Stimulated activated CD4-positive, alpha-beta T cell treated with anti-CD3 and anti-CD28 coated beads, Interleukin-15, amount 100 ng/mL, for 48 hours (primary cell): Measurements from ENCODE around the gene FLOT2.
"Not testable (repeated sequence)": the region's sequence is repeated elsewhere in the genome, so short reads cannot be mapped to it uniquely, and the experiment has no call there.

Experiments used
- DNase-seq, 2 donors: peaks; one replicate each; pipeline ENCODE4 v3.0.0-alpha.2; 2020; ENCODE audit warnings: low read depth in 2 of 2

The FLOT2 gene

DNA sequence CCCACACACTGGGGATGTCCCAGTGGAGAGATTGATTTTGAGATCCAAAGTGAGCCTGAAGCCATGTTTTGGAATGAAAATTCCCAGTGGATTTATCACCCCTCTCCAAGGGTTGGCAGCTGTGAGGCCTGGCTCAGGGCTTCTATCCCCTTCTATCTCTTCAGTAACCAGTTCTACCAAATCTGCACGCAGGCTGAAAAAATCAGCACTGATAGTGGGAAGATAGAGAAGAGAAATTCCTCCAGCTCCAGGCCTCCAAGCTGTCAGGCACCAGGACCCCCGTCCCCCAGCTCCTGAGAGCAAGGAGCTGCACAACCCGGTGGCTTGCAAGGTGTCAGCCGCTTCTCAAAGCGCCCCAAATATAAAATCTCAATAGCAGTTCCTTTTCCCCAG is 1.0 kb downstream of the FLOT2 start:
- no peak for DNase-seq

GRCh38 chr17:28895794-28896447 is 1.6 kb downstream of the FLOT2 start:
- no peak for DNase-seq

GRCh38 chr17:28893248-28894183 is 4.0 kb downstream of the FLOT2 start:
- DNase-seq, result peak in 1 of 2 donors; percentile 27

- DNase-seq, result no peak
These were observed 5.5 kb downstream of the FLOT2 start for GRCh38 chr17:28892024-28892423.

DNA sequence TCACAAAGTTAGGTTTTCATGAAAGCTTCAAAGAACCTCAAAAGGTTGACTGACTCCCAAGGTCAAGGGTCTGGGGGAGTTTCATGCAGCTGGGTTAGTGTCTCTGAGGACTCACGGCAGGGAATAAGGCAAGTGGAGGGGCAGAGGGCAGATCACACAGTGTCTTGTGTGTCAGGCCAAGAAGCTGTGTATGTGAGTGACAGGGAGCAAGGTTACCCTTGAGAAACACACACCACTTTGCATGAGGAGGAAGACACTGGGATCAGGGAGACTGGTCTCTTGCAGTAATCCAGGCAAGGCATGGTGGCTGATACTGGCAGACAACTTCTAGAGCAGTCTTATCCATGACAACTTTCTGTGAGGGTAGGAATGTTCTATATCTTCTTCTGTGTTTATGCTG is 6.3 kb downstream of the FLOT2 start:
- DNase-seq, result no peak

- DNase-seq, result no peak
These were observed 7.5 kb downstream of the FLOT2 start for GRCh38 chr17:28889996-28890395.

DNA sequence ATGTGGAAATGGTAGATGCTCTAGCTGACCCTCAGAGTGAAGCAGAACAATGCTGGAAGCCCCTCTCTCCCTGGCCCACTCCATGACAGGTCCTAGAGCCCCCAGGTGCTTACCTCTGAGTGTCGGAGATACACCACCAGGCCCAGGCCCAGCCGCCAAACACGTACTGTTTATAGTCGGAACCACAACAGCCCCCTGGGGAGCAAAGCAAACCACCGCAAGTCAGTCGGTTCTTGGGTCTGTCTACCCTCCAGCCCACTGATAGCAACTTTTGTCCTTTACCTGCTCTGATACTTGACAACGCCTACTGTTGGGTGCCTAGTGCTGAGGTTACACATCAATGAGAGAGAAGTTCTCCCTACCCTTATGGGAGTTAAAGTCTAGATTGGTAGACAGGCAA is 8.7 kb downstream of the FLOT2 start:
- DNase-seq, result no peak

- no peak for DNase-seq
These were observed 9.6 kb downstream of the FLOT2 start for GRCh38 chr17:28887871-28888471.

- no peak for DNase-seq
These were observed 11.6 kb downstream of the FLOT2 start for GRCh38 chr17:28885951-28886350.

- no peak for DNase-seq
These were observed 12.2 kb downstream of the FLOT2 start for GRCh38 chr17:28885363-28885762.

- DNase-seq, result no peak
These were observed 13.4 kb downstream of the FLOT2 start for GRCh38 chr17:28883967-28884702.

- no peak for DNase-seq
These were observed 15.2 kb downstream of the FLOT2 start for GRCh38 chr17:28882154-28882895.

- no peak for DNase-seq
These were observed 15.9 kb downstream of the FLOT2 start for GRCh38 chr17:28881533-28882056.

- no peak for DNase-seq
These were observed 17.0 kb downstream of the FLOT2 start for GRCh38 chr17:28880572-28880945.

DNA sequence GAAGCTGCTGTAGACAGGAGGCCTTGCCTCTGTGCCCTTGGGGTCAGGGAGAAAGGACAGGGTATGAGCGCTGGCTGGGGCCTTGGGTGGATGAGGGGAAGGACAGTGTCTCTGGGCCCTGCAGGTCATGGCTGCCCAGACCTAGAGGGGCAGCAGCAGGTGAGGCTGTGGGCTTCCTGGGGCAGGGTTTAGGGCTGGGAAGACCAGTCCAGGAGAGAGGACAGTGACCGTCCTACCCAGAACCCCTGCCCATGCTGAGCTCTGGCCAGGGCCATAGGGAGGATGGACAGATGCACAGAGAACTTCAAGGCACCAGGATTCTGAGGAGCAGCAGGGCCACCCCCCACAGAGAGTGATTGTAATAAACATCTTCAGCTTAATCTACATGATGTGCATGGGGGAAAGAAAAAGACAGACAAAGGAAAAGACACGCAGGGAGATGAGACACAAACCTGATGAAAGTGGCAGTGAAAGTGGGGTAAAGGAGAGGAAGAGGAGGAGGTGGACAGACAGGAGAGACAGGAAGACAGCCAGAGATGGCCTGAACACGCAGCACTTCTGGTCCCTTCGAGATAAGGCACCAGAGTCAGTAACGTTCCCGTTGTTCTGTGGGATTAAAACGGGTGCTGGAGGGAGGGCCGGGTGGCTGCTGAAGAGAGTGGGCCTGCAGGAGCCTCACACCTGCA is 17.5 kb downstream of the FLOT2 start:
- DNase-seq, result no peak

DNA sequence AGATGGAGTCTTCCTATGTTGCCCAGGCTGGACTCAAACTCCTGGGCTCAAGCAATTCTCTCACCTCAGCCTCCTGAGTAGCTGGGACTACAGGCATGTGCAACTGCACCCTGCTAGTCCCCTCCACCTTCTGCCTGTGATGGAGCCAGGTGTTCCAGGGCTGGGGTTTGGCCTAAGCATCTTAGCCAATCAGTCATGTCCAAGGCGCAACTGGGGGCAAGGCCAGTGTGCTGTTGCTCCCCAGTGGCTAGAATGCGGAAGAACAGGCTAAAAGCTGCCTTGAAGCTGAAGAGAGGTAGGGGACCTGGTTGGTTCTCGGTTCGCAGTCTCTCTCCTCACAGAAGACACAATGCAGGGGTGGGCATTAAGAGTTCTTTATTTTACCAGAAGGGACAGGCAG is 18.6 kb downstream of the FLOT2 start:
- no peak for DNase-seq

- no peak for DNase-seq
These were observed 19.2 kb downstream of the FLOT2 start for GRCh38 chr17:28878158-28878910.

DNA sequence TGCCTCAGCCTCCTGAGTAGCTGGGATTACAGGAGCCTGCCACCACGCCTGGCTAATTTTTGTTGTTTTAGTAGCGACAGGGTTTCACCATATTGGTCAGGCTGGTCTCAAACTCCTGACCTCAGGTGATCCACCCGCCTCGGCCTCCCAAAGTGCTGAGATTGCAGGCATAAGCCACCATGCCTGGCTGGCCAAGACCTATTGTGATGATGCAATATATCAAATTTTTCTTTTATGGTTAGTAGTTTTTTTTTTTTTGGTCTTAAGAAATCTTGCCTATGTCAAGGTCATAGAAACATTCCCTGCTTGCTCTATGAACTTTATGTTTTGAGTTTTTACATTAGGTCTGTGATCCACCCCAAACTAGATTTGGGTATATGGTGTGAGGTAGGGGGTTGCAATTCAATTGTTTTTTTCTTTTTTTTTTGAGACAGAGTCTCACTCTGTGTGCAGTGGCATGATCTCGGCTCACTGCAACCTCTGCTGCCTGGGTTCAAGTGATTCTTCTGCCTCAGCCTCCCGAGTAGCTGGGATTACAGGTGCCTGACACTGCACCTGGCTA is 20.3 kb downstream of the FLOT2 start:
- not testable (repeated sequence) for DNase-seq

DNA sequence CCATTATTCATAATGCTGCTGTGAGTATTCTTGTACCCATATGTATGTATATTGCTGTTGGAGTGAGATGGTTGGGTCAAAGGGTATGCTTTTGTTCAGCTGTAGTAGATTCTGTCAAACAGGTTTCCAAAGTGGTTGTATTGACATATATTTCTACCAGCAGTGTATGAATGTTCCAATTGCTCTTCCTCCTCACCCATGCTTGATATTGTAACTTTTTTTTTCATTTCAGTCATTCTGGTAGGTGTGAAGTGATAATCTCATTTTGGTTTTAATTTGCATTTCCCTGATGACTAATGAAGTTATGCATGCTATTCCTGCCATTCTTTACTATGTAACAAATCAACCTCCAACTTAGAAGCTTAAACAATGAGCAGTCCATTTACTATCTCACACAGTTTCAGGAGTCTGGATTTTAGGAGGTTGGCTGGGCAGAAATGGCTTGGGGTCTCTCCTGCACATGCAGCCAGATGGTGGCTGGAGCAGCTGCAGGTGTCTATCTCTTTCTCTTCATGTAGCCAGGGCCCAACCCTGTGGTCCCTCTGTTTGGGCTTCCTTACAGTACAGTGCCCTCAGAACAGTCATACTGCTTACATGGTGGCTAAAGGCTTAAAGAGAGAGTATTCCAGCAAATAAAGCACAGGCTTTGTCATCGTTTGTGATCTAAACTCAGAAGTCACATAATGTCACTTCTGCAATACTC is 21.5 kb downstream of the FLOT2 start:
- DNase-seq, result no peak
